ENCODE results near the gene ARNT2. TPM values are rescaled to one million over a fixed set of nuclear protein-coding genes. Genes with fewer than 3 reads are reported as not detected.
"Not testable (repeated sequence)": the region's sequence is repeated elsewhere in the genome, so short reads cannot be mapped to it uniquely, and the experiment has no call there.

ARNT2 gene
- total RNA-seq, 1 donor from 2014 or later: 0.23 TPM

GRCh38 chr15:80510985-80511384, 106.8 kb downstream of the ARNT2 start:
- intact Hi-C loops (cut with micrococcal nuclease): not testable (repeated sequence)

GRCh38 chr15:80512726-80513660, 108.8 kb downstream of the ARNT2 start:
- intact Hi-C loops (cut with micrococcal nuclease): no loop called here

GRCh38 chr15:80514071-80514780, 110.0 kb downstream of the ARNT2 start:
- intact Hi-C loops (cut with micrococcal nuclease): no loop called here

GRCh38 chr15:80517290-80517689, 113.1 kb downstream of the ARNT2 start:
- intact Hi-C loops (cut with micrococcal nuclease): no loop called here

- intact Hi-C loops (cut with micrococcal nuclease): no loop called here
Observed at GRCh38 chr15:80518522-80518921, 114.3 kb downstream of the ARNT2 start.

GRCh38 chr15:80523746-80524145, 119.6 kb downstream of the ARNT2 start:
- intact Hi-C loops (cut with micrococcal nuclease): no loop called here

GRCh38 chr15:80525853-80526252, 121.7 kb downstream of the ARNT2 start:
- intact Hi-C loops (cut with micrococcal nuclease): no loop called here

- intact Hi-C loops (cut with micrococcal nuclease): no loop called here
Observed at GRCh38 chr15:80526556-80527340, 122.6 kb downstream of the ARNT2 start.

GRCh38 chr15:80527406-80527805, 123.2 kb downstream of the ARNT2 start:
- intact Hi-C loops (cut with micrococcal nuclease): no loop called here

GRCh38 chr15:80527961-80528360, 123.8 kb downstream of the ARNT2 start:
- intact Hi-C loops (cut with micrococcal nuclease): no loop called here

GRCh38 chr15:80530737-80531365, 126.7 kb downstream of the ARNT2 start:
- intact Hi-C loops (cut with micrococcal nuclease): no loop called here

GRCh38 chr15:80531388-80531787, 127.2 kb downstream of the ARNT2 start:
- intact Hi-C loops (cut with micrococcal nuclease): no loop called here

- intact Hi-C loops (cut with micrococcal nuclease): no loop called here
Observed at GRCh38 chr15:80531796-80532195, 127.6 kb downstream of the ARNT2 start.

GRCh38 chr15:80533790-80534333, 129.7 kb downstream of the ARNT2 start:
- intact Hi-C loops (cut with micrococcal nuclease): no loop called here

GRCh38 chr15:80536231-80536630, 132.0 kb downstream of the ARNT2 start:
- intact Hi-C loops (cut with micrococcal nuclease): no loop called here

- intact Hi-C loops (cut with micrococcal nuclease): no loop called here
Observed at GRCh38 chr15:80536716-80537115, 132.5 kb downstream of the ARNT2 start.

GRCh38 chr15:80545078-80545477, 140.9 kb downstream of the ARNT2 start:
- intact Hi-C loops (cut with micrococcal nuclease): no loop called here

- intact Hi-C loops (cut with micrococcal nuclease): no loop called here
Observed at GRCh38 chr15:80547264-80547663, 143.1 kb downstream of the ARNT2 start.

- intact Hi-C loops (cut with micrococcal nuclease): no loop called here
Observed at GRCh38 chr15:80549191-80549590, 145.0 kb downstream of the ARNT2 start.

GRCh38 chr15:80549654-80550053, 145.5 kb downstream of the ARNT2 start:
- intact Hi-C loops (cut with micrococcal nuclease): no loop called here
